T-helper 1 cell treated with Interleukin-12 subunit alpha and Interleukin-12 subunit beta and Interleukin-4 antibody, amounts not matched to agents 30 μg/mL and 1 μg/mL, for 36 hours (primary cell): ENCODE measurements around the gene CAMTA1.

Source experiments
- H3K27ac Mint-ChIP-seq: one replicate; pipeline ENCODE4 v1.8.0; 2021; ENCODE audit warnings: mild to moderate bottlenecking, mixed read lengths
- H3K27me3 Mint-ChIP-seq: one replicate; pipeline ENCODE4 v1.8.0; 2021; ENCODE audit warnings: low read depth, mixed read lengths
- H3K36me3 Mint-ChIP-seq: one replicate; pipeline ENCODE4 v1.8.0; 2021; ENCODE audit warnings: low read depth, mixed read lengths
- H3K4me1 Mint-ChIP-seq: one replicate; pipeline ENCODE4 v1.8.0; 2021; ENCODE audit warnings: low read depth, mixed read lengths
- H3K4me3 Mint-ChIP-seq: one replicate; pipeline ENCODE4 v1.8.0; 2021; ENCODE audit warnings: mild to moderate bottlenecking, moderate library complexity, mixed read lengths
- H3K9me3 Mint-ChIP-seq: one replicate; pipeline ENCODE4 v1.8.0; 2021; ENCODE audit warnings: mixed read lengths

Gene CAMTA1

GRCh38 chr1:7642781-7643529, 857.7 kb downstream of the CAMTA1 start:
- H3K27ac Mint-ChIP-seq = no peak overlapping the region
- no peaks in the 10 kb centered on the region for H3K36me3 Mint-ChIP-seq
- H3K4me1 Mint-ChIP-seq = peaks cover 6% of the 10 kb centered on the region
- no peaks in the 10 kb centered on the region for H3K9me3 Mint-ChIP-seq
- H3K27me3 Mint-ChIP-seq = no peaks in the 10 kb centered on the region
- H3K4me3 Mint-ChIP-seq = no peak overlapping the region

DNA sequence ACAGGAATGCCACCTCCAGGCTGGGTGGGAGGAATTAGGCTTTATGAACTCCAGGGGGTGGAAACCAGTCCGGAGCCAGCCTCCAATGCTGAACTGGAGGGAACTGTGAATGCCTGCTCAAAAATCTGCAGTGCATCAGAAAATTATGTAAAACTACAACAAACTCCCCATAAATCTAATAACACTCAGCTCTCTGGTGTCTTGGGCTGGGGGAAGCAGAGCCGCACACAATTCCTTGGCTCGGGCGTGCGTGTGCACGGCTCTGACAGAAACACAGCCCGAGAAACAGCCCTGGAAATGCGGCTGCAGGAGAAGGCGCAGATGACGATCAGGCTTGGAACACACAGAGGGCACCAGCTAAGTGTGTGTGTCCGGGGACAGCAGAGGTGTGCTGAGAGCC, 858.3 kb downstream of the CAMTA1 start:
- Mint-ChIP-seq H3K27ac (no peak overlapping the region), H3K4me1 (peaks cover 6% of the 10 kb centered on the region), H3K27me3 (no peaks in the 10 kb centered on the region), H3K36me3 (no peaks in the 10 kb centered on the region), H3K9me3 (no peaks in the 10 kb centered on the region), H3K4me3 (no peak overlapping the region)

GRCh38 chr1:7644086-7644485, 858.8 kb downstream of the CAMTA1 start:
- Mint-ChIP-seq H3K4me3 (no peak overlapping the region), H3K27me3 (no peaks in the 10 kb centered on the region), H3K27ac (no peak overlapping the region), H3K9me3 (no peaks in the 10 kb centered on the region), H3K4me1 (peaks cover 6% of the 10 kb centered on the region), H3K36me3 (no peaks in the 10 kb centered on the region)

GRCh38 chr1:7644961-7645750, 859.9 kb downstream of the CAMTA1 start:
- peaks cover 6% of the 10 kb centered on the region for H3K4me1 Mint-ChIP-seq
- H3K27ac Mint-ChIP-seq = no peak overlapping the region

DNA sequence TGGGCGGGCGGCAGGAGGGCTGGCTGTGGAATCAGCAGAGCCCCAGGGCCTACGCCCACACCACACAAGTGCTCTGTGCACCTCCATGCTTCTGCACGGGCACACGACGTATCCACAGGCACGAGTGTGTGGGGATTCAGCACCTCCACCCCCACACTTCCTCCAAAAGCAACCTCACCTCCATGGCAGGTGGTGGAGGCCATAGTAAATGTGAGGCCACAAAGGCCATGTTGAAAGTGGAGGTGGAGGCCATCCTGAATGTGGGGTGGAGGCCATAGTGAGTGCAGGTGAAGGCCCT, 860.4 kb downstream of the CAMTA1 start:
- Mint-ChIP-seq H3K4me1 (peaks cover 6% of the 10 kb centered on the region), H3K36me3 (no peaks in the 10 kb centered on the region), H3K27ac (no peak overlapping the region), H3K27me3 (no peaks in the 10 kb centered on the region), H3K9me3 (no peaks in the 10 kb centered on the region), H3K4me3 (no peak overlapping the region)

More at GRCh38 chr1:7644961-7645750, 859.9 kb downstream of the CAMTA1 start:
- Mint-ChIP-seq H3K9me3 (no peaks in the 10 kb centered on the region), H3K36me3 (no peaks in the 10 kb centered on the region), H3K27me3 (no peaks in the 10 kb centered on the region), H3K4me3 (no peak overlapping the region)

GRCh38 chr1:7646164-7646563, 860.9 kb downstream of the CAMTA1 start:
- peaks cover 6% of the 10 kb centered on the region for H3K4me1 Mint-ChIP-seq
- H3K27ac Mint-ChIP-seq = no peak overlapping the region
- no peaks in the 10 kb centered on the region for H3K27me3 Mint-ChIP-seq
- no peaks in the 10 kb centered on the region for H3K9me3 Mint-ChIP-seq
- H3K36me3 Mint-ChIP-seq = no peaks in the 10 kb centered on the region
- H3K4me3 Mint-ChIP-seq = no peak overlapping the region

DNA sequence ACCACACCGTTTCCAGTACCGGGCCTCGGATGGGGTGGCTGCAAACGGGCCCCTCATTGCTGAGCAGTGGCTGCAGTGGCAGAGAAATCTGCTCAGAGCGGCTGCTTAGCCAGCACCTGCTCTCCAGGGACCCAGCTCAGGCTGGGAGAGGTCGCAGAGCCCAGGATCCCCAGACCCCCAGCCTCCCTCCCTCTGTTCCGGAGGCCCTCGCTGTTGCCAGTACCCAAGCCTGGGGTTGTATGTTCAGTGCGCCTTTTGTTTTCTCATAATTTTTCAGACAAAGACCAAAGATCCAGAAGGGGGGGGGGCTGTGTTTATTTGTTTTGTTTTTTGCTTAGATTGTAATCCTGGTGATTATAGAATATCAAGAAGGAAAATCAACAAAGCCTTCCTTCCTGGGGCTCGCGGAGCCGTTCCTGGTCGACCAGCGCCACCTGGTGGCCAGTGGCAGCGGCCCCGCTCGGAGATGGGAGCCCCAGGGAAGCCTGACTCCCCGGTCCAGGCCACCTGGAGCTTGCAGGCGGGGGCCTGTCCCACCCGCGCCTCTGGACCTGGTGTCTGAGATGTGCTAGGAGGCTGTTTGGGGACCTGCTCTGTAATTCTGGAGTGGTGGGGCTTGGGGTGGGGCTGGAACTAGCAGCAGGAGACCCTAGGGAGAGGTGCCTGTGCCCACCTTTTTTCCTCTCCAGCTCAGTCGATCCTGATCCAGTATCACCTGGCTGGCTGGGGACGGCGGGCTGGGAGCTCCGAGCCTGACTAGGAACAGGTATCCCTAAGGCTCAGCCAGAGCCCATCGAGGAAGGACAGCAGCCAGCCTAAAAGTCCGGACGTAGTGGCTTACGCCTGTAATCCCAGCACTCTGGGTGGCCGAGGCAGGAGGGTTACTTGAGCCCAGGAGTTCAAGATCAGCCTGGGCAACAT, 862.0 kb downstream of the CAMTA1 start:
- Mint-ChIP-seq H3K27me3 (no peaks in the 10 kb centered on the region), H3K27ac (no peak overlapping the region), H3K36me3 (no peaks in the 10 kb centered on the region), H3K9me3 (no peaks in the 10 kb centered on the region), H3K4me3 (no peak overlapping the region), H3K4me1 (peaks cover 6% of the 10 kb centered on the region)

- Mint-ChIP-seq H3K36me3 (no peaks in the 10 kb centered on the region), H3K4me3 (no peak overlapping the region), H3K9me3 (no peaks in the 10 kb centered on the region), H3K27ac (no peak overlapping the region), H3K27me3 (no peaks in the 10 kb centered on the region), H3K4me1 (peaks cover 6% of the 10 kb centered on the region)
Measured at GRCh38 chr1:7648761-7649384, 863.6 kb downstream of the CAMTA1 start.

DNA sequence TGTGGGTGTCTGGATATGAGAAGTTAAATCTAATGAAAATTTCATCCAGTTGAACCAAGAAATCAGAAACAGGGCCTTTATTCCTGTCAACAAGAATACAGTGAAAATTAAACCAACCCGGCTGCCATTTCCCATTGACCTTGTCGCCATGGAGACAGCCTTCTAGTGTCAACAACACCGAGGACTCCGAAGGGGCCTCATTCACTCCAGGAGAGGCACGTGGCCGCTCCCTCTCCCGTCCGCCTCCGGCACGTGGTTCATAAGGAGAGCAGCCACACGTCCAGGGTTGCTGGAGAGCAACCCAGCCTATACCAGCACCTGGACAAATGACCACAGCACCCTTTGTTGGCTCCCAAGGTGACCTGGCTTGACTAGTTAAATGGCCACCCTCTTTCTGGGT, 865.5 kb downstream of the CAMTA1 start:
- Mint-ChIP-seq H3K27me3 (no peaks in the 10 kb centered on the region), H3K9me3 (peaks cover 6% of the 10 kb centered on the region), H3K27ac (no peak overlapping the region), H3K4me1 (peaks cover 5% of the 10 kb centered on the region), H3K36me3 (no peaks in the 10 kb centered on the region), H3K4me3 (no peak overlapping the region)

DNA sequence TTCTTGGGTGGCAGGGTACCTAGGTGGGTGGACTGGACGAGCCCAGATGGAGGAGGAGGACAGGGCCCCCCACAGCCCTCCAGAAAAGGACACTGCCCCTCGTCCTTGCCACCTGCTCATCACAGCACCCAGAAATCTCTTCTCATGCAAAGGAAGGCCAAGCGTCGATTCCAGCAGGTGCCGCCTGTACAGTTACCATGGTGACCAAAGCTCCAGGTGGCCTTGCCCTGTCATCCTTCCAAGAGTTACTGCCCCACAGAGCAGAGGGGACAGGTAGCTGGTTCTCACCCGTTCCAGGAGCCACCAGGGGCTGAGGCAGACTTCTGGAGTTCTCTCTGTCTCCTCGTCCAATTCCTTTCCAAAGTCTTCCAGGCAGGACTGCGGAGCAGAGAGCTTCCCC, 865.9 kb downstream of the CAMTA1 start:
- H3K36me3 Mint-ChIP-seq = no peaks in the 10 kb centered on the region
- H3K4me1 Mint-ChIP-seq = peaks cover 1% of the 10 kb centered on the region
- no peak overlapping the region for H3K27ac Mint-ChIP-seq
- H3K4me3 Mint-ChIP-seq = no peak overlapping the region
- no peaks in the 10 kb centered on the region for H3K27me3 Mint-ChIP-seq
- peaks cover 6% of the 10 kb centered on the region for H3K9me3 Mint-ChIP-seq

DNA sequence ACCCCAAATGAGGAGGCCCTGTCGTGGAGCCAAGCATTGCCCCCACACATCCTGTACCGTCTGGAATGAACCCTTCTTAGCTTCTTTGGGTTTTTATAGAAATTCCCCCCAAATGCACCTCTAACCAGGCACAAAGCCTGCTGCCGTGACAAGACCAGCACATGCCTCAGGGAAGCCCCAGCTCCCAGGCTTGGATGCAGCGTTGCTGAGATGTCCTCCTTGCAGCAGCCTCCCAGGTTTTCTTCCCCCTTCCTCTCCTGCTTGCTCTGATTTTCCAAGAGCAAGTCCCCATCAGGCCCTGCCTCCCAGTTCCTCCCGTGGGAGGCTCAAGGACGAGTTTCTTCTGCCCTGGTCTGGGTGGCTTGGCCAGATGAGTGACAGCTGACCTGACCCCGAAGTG, 866.8 kb downstream of the CAMTA1 start:
- Mint-ChIP-seq H3K36me3 (no peaks in the 10 kb centered on the region), H3K4me3 (no peak overlapping the region), H3K9me3 (peaks cover 6% of the 10 kb centered on the region), H3K4me1 (no peaks in the 10 kb centered on the region), H3K27me3 (no peaks in the 10 kb centered on the region), H3K27ac (no peak overlapping the region)

DNA sequence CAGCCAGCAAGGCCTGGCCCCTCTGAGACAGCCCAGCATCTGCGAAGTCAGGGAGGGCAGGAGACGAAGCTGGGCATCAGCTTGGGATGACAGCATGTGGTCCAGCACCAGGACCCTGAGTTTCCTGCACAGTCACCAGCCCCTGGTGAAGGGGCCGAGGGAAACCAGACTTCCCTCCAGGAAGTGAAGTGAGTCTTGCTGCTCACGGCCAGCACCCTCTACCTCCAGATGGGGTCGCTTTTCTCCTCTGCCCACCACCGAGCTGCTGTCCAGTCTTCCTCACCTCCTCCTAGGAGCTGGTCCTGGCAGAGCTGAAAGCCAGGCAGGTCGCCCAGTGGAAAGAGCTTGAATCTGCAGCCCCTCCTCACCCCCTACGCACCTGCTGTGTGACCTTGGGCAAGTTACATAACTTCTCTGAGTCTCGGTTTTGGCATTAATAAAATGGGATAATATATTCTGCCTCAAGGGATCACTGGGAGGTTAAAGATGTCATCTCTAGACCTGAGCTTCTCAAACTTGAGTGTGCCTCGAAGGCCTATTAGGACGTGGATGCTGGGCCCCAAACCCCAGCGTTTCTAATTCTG, 867.4 kb downstream of the CAMTA1 start:
- H3K4me3 Mint-ChIP-seq = no peak overlapping the region
- no peak overlapping the region for H3K27ac Mint-ChIP-seq
- H3K27me3 Mint-ChIP-seq = no peaks in the 10 kb centered on the region
- no peaks in the 10 kb centered on the region for H3K36me3 Mint-ChIP-seq
- H3K9me3 Mint-ChIP-seq = peaks cover 6% of the 10 kb centered on the region
- no peaks in the 10 kb centered on the region for H3K4me1 Mint-ChIP-seq

DNA sequence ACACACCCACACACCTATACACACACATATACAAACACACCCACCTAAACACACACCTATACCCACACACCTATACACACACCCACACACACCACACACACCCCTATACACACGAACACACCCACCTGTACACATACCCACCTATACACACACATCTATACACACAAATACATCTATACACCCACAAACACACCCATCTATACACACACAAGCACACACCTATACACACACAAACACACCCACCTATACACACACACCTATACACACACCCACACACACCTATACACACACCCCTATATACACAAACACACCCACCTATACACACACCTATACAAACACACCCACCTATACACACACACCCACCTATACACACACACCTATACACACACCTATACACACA, 869.5 kb downstream of the CAMTA1 start:
- Mint-ChIP-seq H3K27ac (no peak overlapping the region), H3K4me1 (no peaks in the 10 kb centered on the region), H3K36me3 (no peaks in the 10 kb centered on the region), H3K4me3 (no peak overlapping the region), H3K9me3 (peaks cover 6% of the 10 kb centered on the region), H3K27me3 (no peaks in the 10 kb centered on the region)

GRCh38 chr1:7655354-7655753, 870.1 kb downstream of the CAMTA1 start:
- Mint-ChIP-seq H3K27me3 (no peaks in the 10 kb centered on the region), H3K27ac (no peak overlapping the region), H3K4me3 (no peak overlapping the region), H3K4me1 (no peaks in the 10 kb centered on the region), H3K36me3 (no peaks in the 10 kb centered on the region), H3K9me3 (peaks cover 6% of the 10 kb centered on the region)
